BE2C (cell line): ENCODE results near the gene PIK3AP1.

Experiments used
- DNase-seq: peaks from one replicate; pipeline ENCODE4 v3.0.0-alpha.2; 2020
- H3K27me3 ChIP-seq: fragments of 250-450 bp; sonication (Bioruptor Pico); 2 replicates; pipeline ENCODE4 v1.5.1; 2020; ENCODE audit warnings: mild to moderate bottlenecking
- H3K36me3 ChIP-seq: fragments of 250-450 bp; sonication (Bioruptor Pico); 2 replicates; pipeline ENCODE4 v1.5.1; 2020; ENCODE audit warnings: mild to moderate bottlenecking
- H3K4me1 ChIP-seq: fragments of 250-450 bp; sonication (Bioruptor Pico); 2 replicates; pipeline ENCODE4 v1.5.1; 2020
- H3K4me3 ChIP-seq: 2 replicates; pipeline ENCODE4 v1.5.1; 2011; ENCODE audit warnings: low read depth, low read length
- H3K9me3 ChIP-seq: fragments of 250-450 bp; sonication (Bioruptor Pico); 2 replicates; pipeline ENCODE4 v1.5.1; 2020
- CTCF ChIP-seq: IDR thresholded peaks from 2 replicates; pipeline ENCODE4 v1.5.1; 2012; ENCODE audit warnings: mild to moderate bottlenecking, low read depth, low read length

PIK3AP1 gene

GRCh38 chr10:96647466-96647865 is 72.8 kb downstream of the PIK3AP1 start:
- H3K4me1 ChIP-seq, result no peaks in the 10 kb centered on the region
- no peaks in the 10 kb centered on the region for H3K9me3 ChIP-seq
- H3K36me3 ChIP-seq, result no peaks in the 10 kb centered on the region
- no peak overlapping the region for H3K4me3 ChIP-seq
- H3K27me3 ChIP-seq, result no peaks in the 10 kb centered on the region
- no peak for TF ChIP-seq CTCF
- DNase-seq, result no peak

- Histone ChIP-seq H3K4me3 (no peak overlapping the region), H3K36me3 (no peaks in the 10 kb centered on the region), H3K4me1 (no peaks in the 10 kb centered on the region), H3K9me3 (no peaks in the 10 kb centered on the region), H3K27me3 (no peaks in the 10 kb centered on the region)
- no peak for TF ChIP-seq CTCF
- DNase-seq, result no peak
Observed at GRCh38 chr10:96646751-96647166, 73.6 kb downstream of the PIK3AP1 start.

- TF ChIP-seq CTCF, result no peak
- no peak for DNase-seq
- Histone ChIP-seq H3K9me3 (no peaks in the 10 kb centered on the region), H3K27me3 (no peaks in the 10 kb centered on the region), H3K36me3 (no peaks in the 10 kb centered on the region), H3K4me3 (no peak overlapping the region), H3K4me1 (no peaks in the 10 kb centered on the region)
Observed at GRCh38 chr10:96646301-96646700, 74.0 kb downstream of the PIK3AP1 start.

- TF ChIP-seq CTCF, result no peak
- H3K9me3 ChIP-seq, result no peaks in the 10 kb centered on the region
- H3K36me3 ChIP-seq, result no peaks in the 10 kb centered on the region
- H3K27me3 ChIP-seq, result no peaks in the 10 kb centered on the region
- DNase-seq, result no peak
- no peak overlapping the region for H3K4me3 ChIP-seq
- H3K4me1 ChIP-seq, result no peaks in the 10 kb centered on the region
Observed at GRCh38 chr10:96645191-96645721, 75.1 kb downstream of the PIK3AP1 start.

- Histone ChIP-seq H3K27me3 (no peaks in the 10 kb centered on the region), H3K4me1 (no peaks in the 10 kb centered on the region), H3K4me3 (no peak overlapping the region), H3K36me3 (no peaks in the 10 kb centered on the region), H3K9me3 (no peaks in the 10 kb centered on the region)
- no peak for DNase-seq
- no peak for TF ChIP-seq CTCF
Observed at GRCh38 chr10:96643920-96644319, 76.4 kb downstream of the PIK3AP1 start.

GRCh38 chr10:96642973-96643372 is 77.3 kb downstream of the PIK3AP1 start:
- no peaks in the 10 kb centered on the region for H3K36me3 ChIP-seq
- DNase-seq, result peak; percentile 58
- H3K27me3 ChIP-seq, result no peaks in the 10 kb centered on the region
- TF ChIP-seq CTCF, result peak; percentile 63
- H3K4me1 ChIP-seq, result no peaks in the 10 kb centered on the region
- H3K4me3 ChIP-seq, result no peak overlapping the region
- H3K9me3 ChIP-seq, result no peaks in the 10 kb centered on the region
